ENCODE data around the gene FAM47E.

- TF ChIP-seq CTCF (IDR thresholded peaks at IDR 0.05; ENCODE audit: poor library complexity) (no peak), EZH2 (IDR thresholded peaks at IDR 0.05; ENCODE audit: borderline replicate concordance) (no peak), EZH2phosphoT487 (IDR thresholded peaks at IDR 0.05; ENCODE audit: low read depth, severe bottlenecking, unreplicated experiment) (no peak)
Measured at GRCh38 chr4:76234679-76235044, 16.9 kb upstream of the FAM47E start.

All from hepatocyte (in vitro differentiated cells).